ENCODE results near the gene CLEC4E. TPM values are rescaled to one million over a fixed set of nuclear protein-coding genes. Genes with fewer than 3 reads are reported as not detected.

The CLEC4E gene
- total and polyA plus RNA-seq, 2 of the 4 experiments (the other 2 are of a cell fraction), result not detected

DNA sequence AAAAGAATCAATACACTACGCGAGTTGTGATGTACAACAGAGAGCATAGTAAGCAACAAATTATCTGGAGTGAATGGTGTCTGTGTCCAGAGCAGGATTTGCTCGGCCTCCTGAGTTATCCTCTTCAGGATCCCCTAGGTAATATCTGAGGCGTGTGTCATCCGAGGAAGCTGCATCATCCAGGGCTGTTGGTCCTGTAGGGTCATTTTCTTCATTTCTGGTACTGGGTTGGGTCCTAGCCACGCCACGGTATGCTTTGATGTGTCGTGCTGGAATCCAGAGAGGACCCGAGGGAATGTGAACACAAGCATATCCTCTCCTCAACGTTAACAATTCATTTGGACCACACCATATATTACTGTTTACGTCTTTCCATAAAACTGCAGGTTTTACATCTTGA is 19.0 kb upstream of the CLEC4E start:
- no peaks in the 10 kb centered on the region for H3K4me1 ChIP-seq (ENCODE audit: control insufficient read depth, insufficient read depth, low read length)
- no peak overlapping the region for H3K14ac ChIP-seq (replicated peaks; ENCODE audit: low read depth, low read length)
- no peak overlapping the region for H3K9ac ChIP-seq (ENCODE audit: low read depth, low read length)
- H3K4me2 ChIP-seq (ENCODE audit: low read depth, low read length), result no peak overlapping the region
- H2BK120ac ChIP-seq (ENCODE audit: low read depth, low read length), result no peak overlapping the region
- no peaks in the 10 kb centered on the region for H3K79me1 ChIP-seq (ENCODE audit: low read depth in 1 of 2, low read length in 2 of 2)
- no peak for ATAC-seq (ENCODE audit: low read depth)
- H2BK15ac ChIP-seq (ENCODE audit: low read depth, low read length), result no peak overlapping the region
- no peak overlapping the region for H4K91ac ChIP-seq (ENCODE audit: insufficient read depth, low read depth, low read length)
- H4K5ac ChIP-seq (ENCODE audit: low read depth, low read length), result no peak overlapping the region
- BruUV-seq (replicated peaks), result no TSS peak
- 20% methylated on average over 1 of the region's 11 CpGs; no CpG with 5 or more reads in 1 of the 2 experiments for WGBS, 2 experiments (ENCODE audit: extremely low coverage in 2 of 2, insufficient read length in 1 of 2)
- ChIA-PET CTCF (interaction anchor here (2.2 kb wide), 1 partner anchor 16 kb away, joined by 6 read pairs; no protein-coding TSS in a partner anchor), POLR2A (ENCODE audit: unreplicated experiment) (no interaction called here)
- dilution Hi-C loops (cut with HindIII; ENCODE audit: low sequenced_read_pairs, unreplicated experiment) (no loop called here), intact Hi-C loops (cut with micrococcal nuclease) (no loop called here), in situ Hi-C loops (cut with MboI; ENCODE audit: low sequenced_read_pairs) (no loop called here)
- H3K36me3 ChIP-seq (ENCODE audit: control insufficient read depth, insufficient read depth, low read length), result no peaks in the 10 kb centered on the region
- peaks cover 1% of the 10 kb centered on the region; the same call in 1 of the 2 replicates for H3K9me3 ChIP-seq (ENCODE audit: control insufficient read depth, insufficient read depth, low read length)
- H3K4ac ChIP-seq (ENCODE audit: low read depth, low read length), result no peak overlapping the region
- no peak overlapping the region for H2BK20ac ChIP-seq (ENCODE audit: low read depth, low read length)
- no peaks in the 10 kb centered on the region for H3K27me3 ChIP-seq (ENCODE audit: control insufficient read depth, insufficient read depth, low read length)
- no peak overlapping the region for H3K18ac ChIP-seq (ENCODE audit: low read depth, low read length)
- H3K9me1 ChIP-seq (ENCODE audit: insufficient read depth, low read length), result no peaks in the 10 kb centered on the region
- no peak overlapping the region for H2AK5ac ChIP-seq (ENCODE audit: low read depth, low read length)
- H3K4me3 ChIP-seq (ENCODE audit: insufficient read depth, low read depth, low read length), result no peak overlapping the region
- H2AFZ ChIP-seq (replicated peaks; ENCODE audit: low read length, poor library complexity), result no peak overlapping the region
- H3K56ac ChIP-seq (ENCODE audit: extremely low read depth, insufficient read depth, low read length), result no peak overlapping the region
- H4K8ac ChIP-seq (ENCODE audit: low read depth in 2 of 2, low read length in 2 of 2), result no peak overlapping the region
- TF ChIP-seq ELK1 (IDR thresholded peaks at IDR 0.05; ENCODE audit: borderline replicate concordance, low read depth, low read length) (no peak), CHD1 (IDR thresholded peaks at IDR 0.05; ENCODE audit: low read depth, low read length) (no peak), FOS (IDR thresholded peaks at IDR 0.05; ENCODE audit: low read depth, low read length) (no peak), SMC3 (IDR thresholded peaks at IDR 0.05; ENCODE audit: low read depth, low read length) (no peak), CEBPB (IDR thresholded peaks at IDR 0.05; ENCODE audit: low read depth, low read length) (no peak), MAZ (IDR thresholded peaks at IDR 0.05; ENCODE audit: borderline replicate concordance, low read depth, low read length) (no peak), RCOR1 (IDR thresholded peaks at IDR 0.05; ENCODE audit: insufficient replicate concordance, low read length) (no peak), RFX5 (IDR thresholded peaks at IDR 0.05; ENCODE audit: low read depth, low read length) (no peak), BHLHE40 (IDR thresholded peaks at IDR 0.05; ENCODE audit: low read depth, low read length) (no peak), MXI1 (IDR thresholded peaks at IDR 0.05; ENCODE audit: borderline replicate concordance, low read depth, low read length) (no peak), NFE2L2 (IDR thresholded peaks at IDR 0.05; ENCODE audit: low read depth, low read length) (no peak)
- TF ChIP-seq, protein P1, sequence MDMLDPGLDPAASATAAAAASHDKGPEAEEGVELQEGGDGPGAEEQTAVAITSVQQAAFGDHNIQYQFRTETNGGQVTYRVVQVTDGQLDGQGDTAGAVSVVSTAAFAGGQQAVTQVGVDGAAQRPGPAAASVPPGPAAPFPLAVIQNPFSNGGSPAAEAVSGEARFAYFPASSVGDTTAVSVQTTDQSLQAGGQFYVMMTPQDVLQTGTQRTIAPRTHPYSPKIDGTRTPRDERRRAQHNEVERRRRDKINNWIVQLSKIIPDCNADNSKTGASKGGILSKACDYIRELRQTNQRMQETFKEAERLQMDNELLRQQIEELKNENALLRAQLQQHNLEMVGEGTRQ (IDR thresholded peaks at IDR 0.05; ENCODE audit: low read depth, low read length), result no peak
- H2AK9ac ChIP-seq (replicated peaks; ENCODE audit: low read depth, low read length, poor library complexity), result no peak overlapping the region
- H3K27ac ChIP-seq (ENCODE audit: insufficient read depth, low read length), result no peak overlapping the region
- no peak for DNase-seq
- no peak overlapping the region for H3K23ac ChIP-seq (ENCODE audit: low read depth, low read length)
- H2BK5ac ChIP-seq (ENCODE audit: low read depth, low read length, poor library complexity, severe bottlenecking), result no peak overlapping the region
- H4K20me1 ChIP-seq (ENCODE audit: insufficient read depth, low read length), result no peaks in the 10 kb centered on the region

Data from IMR-90 (cell line).